Keratinocyte (primary cell): ENCODE measurements around the gene NDUFS7.

ENCODE experiments used
- EZH2 ChIP-seq: IDR thresholded peaks from one replicate; pipeline ENCODE4 v1.6.1; 2012; ENCODE audit warnings: inconsistent platforms, mild to moderate bottlenecking, low read length, moderate library complexity
- TF ChIP-seq, protein P1 (sequence below), 3 experiments: IDR thresholded peaks in 1 of 3; conservative IDR thresholded peaks in 1 of 3; optimal IDR thresholded peaks in 1 of 3; 2 replicates in 2 of 3; 3 replicates in 1 of 3; pipeline versions ENCODE3 to v1.5.1; 2011; ENCODE audit warnings: low read length in 3 of 3, mild to moderate bottlenecking in 3 of 3, moderate library complexity in 2 of 3, control low read depth in 1 of 3, inconsistent platforms in 1 of 3; ENCODE audit not compliant: insufficient read depth in 2 of 3; ENCODE audit errors: extremely low read depth in 1 of 3

DNA sequence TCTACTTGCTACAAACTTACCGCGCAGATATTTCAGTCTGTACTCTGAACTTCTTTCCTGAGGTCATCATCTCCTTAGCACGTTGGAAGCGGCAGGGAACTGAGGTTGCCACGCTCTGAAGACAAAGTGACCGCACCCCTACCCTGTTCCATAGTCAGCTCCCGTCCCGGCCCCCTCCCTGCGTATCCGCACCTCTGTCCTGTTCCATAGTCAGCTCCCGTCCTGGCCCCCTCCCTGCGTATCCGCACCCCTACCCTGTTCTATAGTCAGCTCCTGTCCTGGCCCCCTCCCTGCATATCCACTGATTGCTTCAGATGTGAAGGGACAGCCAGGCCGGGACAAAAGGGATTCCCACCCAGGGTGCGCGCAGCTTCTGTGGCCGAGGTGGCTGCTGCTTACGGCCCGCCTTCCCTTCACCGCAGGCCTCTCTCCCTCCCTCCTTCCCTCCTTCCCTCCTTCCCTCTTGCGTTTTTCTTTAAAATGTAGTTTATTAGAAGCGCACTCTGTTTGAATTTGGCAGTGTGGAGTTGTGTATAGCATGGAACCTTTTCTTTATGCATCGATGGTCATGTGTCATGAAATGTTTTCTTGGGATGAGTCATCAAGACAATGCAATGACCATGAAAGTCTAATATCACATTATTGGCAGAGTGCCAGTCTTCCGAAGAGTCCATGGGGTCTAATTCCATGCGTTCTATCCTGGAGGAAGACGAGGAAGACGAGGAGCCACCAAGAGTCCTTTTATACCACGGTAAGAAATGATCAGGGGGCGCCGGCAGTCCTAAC, 21.9 kb upstream of the NDUFS7 start:
- TF ChIP-seq, protein P1, sequence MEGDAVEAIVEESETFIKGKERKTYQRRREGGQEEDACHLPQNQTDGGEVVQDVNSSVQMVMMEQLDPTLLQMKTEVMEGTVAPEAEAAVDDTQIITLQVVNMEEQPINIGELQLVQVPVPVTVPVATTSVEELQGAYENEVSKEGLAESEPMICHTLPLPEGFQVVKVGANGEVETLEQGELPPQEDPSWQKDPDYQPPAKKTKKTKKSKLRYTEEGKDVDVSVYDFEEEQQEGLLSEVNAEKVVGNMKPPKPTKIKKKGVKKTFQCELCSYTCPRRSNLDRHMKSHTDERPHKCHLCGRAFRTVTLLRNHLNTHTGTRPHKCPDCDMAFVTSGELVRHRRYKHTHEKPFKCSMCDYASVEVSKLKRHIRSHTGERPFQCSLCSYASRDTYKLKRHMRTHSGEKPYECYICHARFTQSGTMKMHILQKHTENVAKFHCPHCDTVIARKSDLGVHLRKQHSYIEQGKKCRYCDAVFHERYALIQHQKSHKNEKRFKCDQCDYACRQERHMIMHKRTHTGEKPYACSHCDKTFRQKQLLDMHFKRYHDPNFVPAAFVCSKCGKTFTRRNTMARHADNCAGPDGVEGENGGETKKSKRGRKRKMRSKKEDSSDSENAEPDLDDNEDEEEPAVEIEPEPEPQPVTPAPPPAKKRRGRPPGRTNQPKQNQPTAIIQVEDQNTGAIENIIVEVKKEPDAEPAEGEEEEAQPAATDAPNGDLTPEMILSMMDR (optimal IDR thresholded peaks at IDR 0.05 in 1 of 3, IDR thresholded peaks at IDR 0.05 in 1 of 3, conservative IDR thresholded peaks at IDR 0.05 in 1 of 3; ENCODE audit: extremely low read depth in 1 of 3, insufficient read depth in 2 of 3, low read length in 3 of 3) = no peak
- no peak for TF ChIP-seq EZH2
